KMS-11 (cell line): ENCODE data around the gene CRACR2B.

Experiments used
- H2AFZ ChIP-seq: fragments of 200-600 bp; sonication (generic); 2 replicates; pipeline ENCODE4 v1.6.1; 2016; ENCODE audit warnings: antibody characterized with exemption, mixed run types, low read depth
- H3K27ac ChIP-seq: fragments of 200-600 bp; sonication (generic); 2 replicates; pipeline ENCODE4 v1.6.1; 2016; ENCODE audit warnings: mild to moderate bottlenecking, mixed run types
- H3K27me3 ChIP-seq: fragments of 200-600 bp; sonication (generic); 2 replicates; pipeline ENCODE4 v1.6.1; 2017; ENCODE audit warnings: mild to moderate bottlenecking, low read depth, mixed run types, moderate library complexity; ENCODE audit not compliant: insufficient read depth
- H3K36me3 ChIP-seq: fragments of 200-600 bp; sonication (generic); 2 replicates; pipeline ENCODE4 v1.6.1; 2017; ENCODE audit warnings: mild to moderate bottlenecking, mixed run types; ENCODE audit not compliant: insufficient read depth
- H3K4me1 ChIP-seq: fragments of 200-600 bp; sonication (generic); 2 replicates; pipeline ENCODE4 v1.6.1; 2016; ENCODE audit warnings: mild to moderate bottlenecking, low read depth, mixed run types; ENCODE audit not compliant: poor library complexity, severe bottlenecking
- H3K4me2 ChIP-seq: fragments of 200-600 bp; sonication (generic); 2 replicates; pipeline ENCODE4 v1.7.0; 2016; ENCODE audit warnings: mild to moderate bottlenecking, mixed run types
- H3K4me3 ChIP-seq: fragments of 200-600 bp; sonication (generic); IDR thresholded peaks from 2 replicates; pipeline ENCODE4 v1.6.1; 2017; ENCODE audit warnings: low read depth, low read length, mixed read lengths; ENCODE audit not compliant: insufficient read depth
- H3K79me2 ChIP-seq: fragments of 200-600 bp; sonication (generic); 2 replicates; pipeline ENCODE4 v1.6.1; 2016; ENCODE audit warnings: low read depth, mixed run types; ENCODE audit not compliant: insufficient read depth
- H3K9ac ChIP-seq: fragments of 200-600 bp; sonication (generic); 2 replicates; pipeline ENCODE4 v1.6.1; 2016; ENCODE audit warnings: mild to moderate bottlenecking, mixed run types
- H4K20me1 ChIP-seq: fragments of 200-600 bp; sonication (generic); 2 replicates; pipeline ENCODE4 v1.6.1; 2016; ENCODE audit warnings: mild to moderate bottlenecking, mixed run types; ENCODE audit not compliant: insufficient read depth
- TF ChIP-seq, protein P1 (sequence below): fragments of 200-600 bp; sonication (generic); conservative IDR thresholded peaks from 2 replicates; pipeline ENCODE4 v1.6.1; 2017; ENCODE audit warnings: low read depth, mild to moderate bottlenecking, antibody characterized with exemption, low read length, moderate library complexity, mixed read lengths

The CRACR2B gene

DNA sequence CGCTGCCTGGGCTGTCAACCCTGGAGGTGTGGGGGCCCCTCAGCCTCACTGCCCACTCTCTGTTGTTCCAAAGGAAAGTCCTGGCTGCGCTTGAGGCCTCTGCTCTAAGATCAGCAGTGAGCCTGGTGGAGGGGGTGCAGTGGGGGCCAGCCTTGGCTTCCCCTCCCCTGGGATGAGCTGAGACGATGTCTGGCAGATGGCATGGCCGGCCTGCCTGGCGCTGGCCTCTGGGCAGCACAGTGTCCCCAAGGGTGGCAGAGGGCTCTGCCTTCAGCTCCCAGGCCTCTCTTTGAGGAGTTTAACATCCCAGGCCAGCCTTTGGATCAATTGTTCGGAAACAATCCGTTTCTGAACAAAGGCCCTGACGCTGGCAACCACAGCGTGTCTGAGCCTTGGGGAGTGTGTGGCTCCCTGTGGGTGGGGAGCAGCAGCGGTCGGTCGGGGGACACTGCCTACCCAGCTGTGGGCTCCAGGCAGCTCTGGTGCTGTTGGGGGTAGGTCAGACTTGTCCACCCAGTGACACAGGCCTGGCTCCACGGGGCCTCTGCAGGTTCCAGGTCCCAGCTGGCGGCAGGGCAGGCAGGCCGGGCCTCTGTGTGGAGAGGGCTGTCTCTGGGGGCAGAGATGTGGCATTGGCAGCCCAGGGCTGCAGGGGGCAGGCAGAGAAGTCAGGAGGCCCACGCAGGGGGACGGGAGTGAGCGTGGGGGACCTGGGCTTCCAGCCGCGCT, 27.0 kb downstream of the CRACR2B start:
- no peak overlapping the region for H3K4me3 ChIP-seq
- no peaks in the 10 kb centered on the region for H3K79me2 ChIP-seq
- peaks cover 4% of the 10 kb centered on the region for H3K4me1 ChIP-seq
- H3K27ac ChIP-seq: no peak overlapping the region
- TF ChIP-seq, protein P1, sequence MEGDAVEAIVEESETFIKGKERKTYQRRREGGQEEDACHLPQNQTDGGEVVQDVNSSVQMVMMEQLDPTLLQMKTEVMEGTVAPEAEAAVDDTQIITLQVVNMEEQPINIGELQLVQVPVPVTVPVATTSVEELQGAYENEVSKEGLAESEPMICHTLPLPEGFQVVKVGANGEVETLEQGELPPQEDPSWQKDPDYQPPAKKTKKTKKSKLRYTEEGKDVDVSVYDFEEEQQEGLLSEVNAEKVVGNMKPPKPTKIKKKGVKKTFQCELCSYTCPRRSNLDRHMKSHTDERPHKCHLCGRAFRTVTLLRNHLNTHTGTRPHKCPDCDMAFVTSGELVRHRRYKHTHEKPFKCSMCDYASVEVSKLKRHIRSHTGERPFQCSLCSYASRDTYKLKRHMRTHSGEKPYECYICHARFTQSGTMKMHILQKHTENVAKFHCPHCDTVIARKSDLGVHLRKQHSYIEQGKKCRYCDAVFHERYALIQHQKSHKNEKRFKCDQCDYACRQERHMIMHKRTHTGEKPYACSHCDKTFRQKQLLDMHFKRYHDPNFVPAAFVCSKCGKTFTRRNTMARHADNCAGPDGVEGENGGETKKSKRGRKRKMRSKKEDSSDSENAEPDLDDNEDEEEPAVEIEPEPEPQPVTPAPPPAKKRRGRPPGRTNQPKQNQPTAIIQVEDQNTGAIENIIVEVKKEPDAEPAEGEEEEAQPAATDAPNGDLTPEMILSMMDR: no peak
- H3K4me2 ChIP-seq: no peak overlapping the region
- H2AFZ ChIP-seq: no peak overlapping the region
- H4K20me1 ChIP-seq: no peaks in the 10 kb centered on the region
- H3K36me3 ChIP-seq: no peaks in the 10 kb centered on the region
- peaks cover 13% of the 10 kb centered on the region; the same call in 1 of the 2 replicates for H3K27me3 ChIP-seq
- no peak overlapping the region for H3K9ac ChIP-seq

DNA sequence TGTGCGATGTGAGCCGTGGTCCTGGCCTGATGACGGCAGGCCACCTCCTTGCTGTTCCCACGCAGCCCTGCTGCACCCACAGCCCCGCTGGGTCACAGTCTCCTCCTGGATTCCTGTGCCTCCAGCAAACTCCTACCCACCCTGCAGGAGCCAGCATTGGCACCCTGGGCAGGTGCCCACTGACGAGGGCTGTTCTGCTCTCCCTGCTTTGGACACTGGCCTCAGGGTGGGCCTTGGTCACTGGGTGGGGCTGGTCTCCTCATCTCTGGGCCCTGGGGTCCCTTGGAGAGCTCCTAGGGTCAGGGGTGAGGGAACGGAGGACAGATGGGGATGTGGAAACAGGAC, 27.6 kb downstream of the CRACR2B start:
- TF ChIP-seq, protein P1: no peak
- Histone ChIP-seq H2AFZ (no peak overlapping the region), H3K4me2 (no peak overlapping the region), H4K20me1 (no peaks in the 10 kb centered on the region), H3K4me3 (no peak overlapping the region), H3K36me3 (no peaks in the 10 kb centered on the region), H3K27ac (no peak overlapping the region), H3K4me1 (peaks cover 9% of the 10 kb centered on the region), H3K27me3 (peaks cover 12% of the 10 kb centered on the region; the same call in 1 of the 2 replicates), H3K79me2 (no peaks in the 10 kb centered on the region), H3K9ac (no peak overlapping the region)

DNA sequence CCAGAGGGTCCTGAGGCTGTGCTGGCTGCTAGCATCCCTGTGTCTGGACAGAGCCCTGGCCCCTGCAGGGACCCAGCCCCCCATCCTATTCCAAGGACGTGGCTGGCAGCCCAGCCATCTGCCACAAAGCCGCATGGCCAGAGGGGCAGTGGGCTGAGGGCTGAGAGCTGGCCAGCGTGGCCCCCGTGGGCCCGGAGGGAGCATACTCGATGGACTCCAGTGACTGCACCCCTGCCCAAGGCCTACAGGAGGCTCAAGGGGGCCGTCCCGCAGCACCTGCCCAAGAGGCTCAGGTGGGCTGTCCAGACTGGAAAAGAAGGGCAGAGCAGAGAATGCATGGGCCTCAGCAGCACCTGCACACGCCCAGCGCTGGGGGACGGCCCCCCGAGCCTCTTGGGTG, 28.1 kb downstream of the CRACR2B start:
- Histone ChIP-seq H3K4me3 (no peak overlapping the region), H3K4me2 (no peak overlapping the region), H3K4me1 (peaks cover 14% of the 10 kb centered on the region), H3K79me2 (no peaks in the 10 kb centered on the region), H4K20me1 (no peaks in the 10 kb centered on the region), H3K27me3 (peaks cover 7% of the 10 kb centered on the region; the same call in 1 of the 2 replicates), H3K36me3 (no peaks in the 10 kb centered on the region), H2AFZ (no peak overlapping the region), H3K9ac (no peak overlapping the region), H3K27ac (no peak overlapping the region)
- TF ChIP-seq, protein P1: no peak

DNA sequence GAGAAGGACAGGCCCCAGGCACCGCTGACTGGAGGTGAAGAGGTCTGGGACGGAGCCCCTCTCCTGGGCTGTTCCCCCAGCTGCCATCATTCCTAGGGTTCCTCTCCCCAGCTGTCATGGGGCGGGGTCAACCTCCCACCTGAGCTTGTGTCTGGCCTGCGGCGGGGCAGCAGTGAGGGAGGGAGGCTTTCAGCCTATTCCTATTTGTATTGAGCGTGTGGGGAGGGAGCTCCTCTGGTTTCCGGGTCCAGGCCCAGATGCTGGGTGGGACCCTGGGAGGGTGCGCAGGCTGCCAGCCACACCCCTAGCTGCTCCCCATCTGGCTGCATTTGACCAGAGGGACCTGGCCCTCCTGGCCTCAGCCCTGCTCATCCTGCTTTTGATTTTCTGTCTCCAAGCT, 28.7 kb downstream of the CRACR2B start:
- peaks cover 3% of the 10 kb centered on the region; the same call in 1 of the 2 replicates for H3K27me3 ChIP-seq
- H2AFZ ChIP-seq: no peak overlapping the region
- no peak overlapping the region for H3K9ac ChIP-seq
- no peak overlapping the region for H3K4me3 ChIP-seq
- H3K4me2 ChIP-seq: no peak overlapping the region
- H3K27ac ChIP-seq: no peak overlapping the region
- no peaks in the 10 kb centered on the region for H4K20me1 ChIP-seq
- peaks cover 20% of the 10 kb centered on the region for H3K4me1 ChIP-seq
- TF ChIP-seq, protein P1: no peak
- no peaks in the 10 kb centered on the region for H3K79me2 ChIP-seq
- H3K36me3 ChIP-seq: no peaks in the 10 kb centered on the region
